HG03095 (cell line): Measurements from ENCODE around the gene KIF20B.

Source experiments
- ATAC-seq: cut with Tn5 transposase; IDR thresholded peaks from one replicate; pipeline ENCODE4 v1.9.1; 2021; ENCODE audit warnings: moderate library complexity; ENCODE audit not compliant: unreplicated experiment

Gene KIF20B, protein sequence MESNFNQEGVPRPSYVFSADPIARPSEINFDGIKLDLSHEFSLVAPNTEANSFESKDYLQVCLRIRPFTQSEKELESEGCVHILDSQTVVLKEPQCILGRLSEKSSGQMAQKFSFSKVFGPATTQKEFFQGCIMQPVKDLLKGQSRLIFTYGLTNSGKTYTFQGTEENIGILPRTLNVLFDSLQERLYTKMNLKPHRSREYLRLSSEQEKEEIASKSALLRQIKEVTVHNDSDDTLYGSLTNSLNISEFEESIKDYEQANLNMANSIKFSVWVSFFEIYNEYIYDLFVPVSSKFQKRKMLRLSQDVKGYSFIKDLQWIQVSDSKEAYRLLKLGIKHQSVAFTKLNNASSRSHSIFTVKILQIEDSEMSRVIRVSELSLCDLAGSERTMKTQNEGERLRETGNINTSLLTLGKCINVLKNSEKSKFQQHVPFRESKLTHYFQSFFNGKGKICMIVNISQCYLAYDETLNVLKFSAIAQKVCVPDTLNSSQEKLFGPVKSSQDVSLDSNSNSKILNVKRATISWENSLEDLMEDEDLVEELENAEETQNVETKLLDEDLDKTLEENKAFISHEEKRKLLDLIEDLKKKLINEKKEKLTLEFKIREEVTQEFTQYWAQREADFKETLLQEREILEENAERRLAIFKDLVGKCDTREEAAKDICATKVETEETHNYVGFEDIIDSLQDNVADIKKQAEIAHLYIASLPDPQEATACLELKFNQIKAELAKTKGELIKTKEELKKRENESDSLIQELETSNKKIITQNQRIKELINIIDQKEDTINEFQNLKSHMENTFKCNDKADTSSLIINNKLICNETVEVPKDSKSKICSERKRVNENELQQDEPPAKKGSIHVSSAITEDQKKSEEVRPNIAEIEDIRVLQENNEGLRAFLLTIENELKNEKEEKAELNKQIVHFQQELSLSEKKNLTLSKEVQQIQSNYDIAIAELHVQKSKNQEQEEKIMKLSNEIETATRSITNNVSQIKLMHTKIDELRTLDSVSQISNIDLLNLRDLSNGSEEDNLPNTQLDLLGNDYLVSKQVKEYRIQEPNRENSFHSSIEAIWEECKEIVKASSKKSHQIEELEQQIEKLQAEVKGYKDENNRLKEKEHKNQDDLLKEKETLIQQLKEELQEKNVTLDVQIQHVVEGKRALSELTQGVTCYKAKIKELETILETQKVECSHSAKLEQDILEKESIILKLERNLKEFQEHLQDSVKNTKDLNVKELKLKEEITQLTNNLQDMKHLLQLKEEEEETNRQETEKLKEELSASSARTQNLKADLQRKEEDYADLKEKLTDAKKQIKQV (N-terminal part only)

DNA sequence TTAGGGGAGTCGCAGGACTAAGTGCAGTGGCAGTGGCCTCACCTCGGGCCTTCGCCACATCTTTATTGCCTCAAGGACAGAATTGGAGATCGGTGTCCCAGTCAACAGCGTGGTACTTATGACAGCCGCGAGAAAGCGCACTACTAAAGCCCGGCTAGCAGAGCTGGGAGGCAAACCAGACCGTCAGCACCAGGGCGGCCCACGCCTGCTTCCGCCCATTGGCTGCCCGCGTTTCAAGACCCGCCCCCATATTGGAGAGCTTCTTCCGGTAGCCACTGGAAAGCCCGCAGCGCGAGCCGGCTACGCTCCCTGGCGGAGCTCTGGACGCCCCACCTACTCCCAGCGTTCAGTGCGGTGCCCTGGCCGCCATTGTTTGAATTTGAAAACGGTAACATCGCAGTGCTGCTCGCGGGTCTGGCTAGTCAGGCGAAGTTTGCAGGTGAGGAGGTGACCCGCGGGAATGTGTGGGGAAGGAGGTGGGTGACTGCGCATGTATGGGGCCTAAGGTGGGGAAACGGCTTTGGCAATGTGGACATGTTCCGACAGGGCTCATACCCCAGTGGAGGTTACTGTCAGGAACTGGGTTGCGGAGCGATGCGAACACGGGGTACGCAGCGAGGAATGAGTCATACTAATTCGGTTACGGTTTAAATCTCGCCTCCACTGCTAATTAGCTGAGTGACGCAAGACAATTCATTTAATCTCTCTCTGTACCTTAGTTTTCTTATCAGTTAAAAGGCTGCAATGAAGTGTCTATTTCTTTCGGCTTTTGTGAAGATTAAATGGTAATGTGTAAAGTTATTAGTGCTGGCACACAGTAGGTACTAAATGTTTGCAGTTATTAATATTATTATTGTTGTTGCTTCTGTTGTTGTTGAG lies at the start of gene KIF20B:
Gene KIF20B, plus strand, starts transcription at position 349 of the 879 bp plus-strand sequence. CDS start 3,705 bp downstream, outside the sequence.
- ATAC-seq: peak; percentile 95

DNA sequence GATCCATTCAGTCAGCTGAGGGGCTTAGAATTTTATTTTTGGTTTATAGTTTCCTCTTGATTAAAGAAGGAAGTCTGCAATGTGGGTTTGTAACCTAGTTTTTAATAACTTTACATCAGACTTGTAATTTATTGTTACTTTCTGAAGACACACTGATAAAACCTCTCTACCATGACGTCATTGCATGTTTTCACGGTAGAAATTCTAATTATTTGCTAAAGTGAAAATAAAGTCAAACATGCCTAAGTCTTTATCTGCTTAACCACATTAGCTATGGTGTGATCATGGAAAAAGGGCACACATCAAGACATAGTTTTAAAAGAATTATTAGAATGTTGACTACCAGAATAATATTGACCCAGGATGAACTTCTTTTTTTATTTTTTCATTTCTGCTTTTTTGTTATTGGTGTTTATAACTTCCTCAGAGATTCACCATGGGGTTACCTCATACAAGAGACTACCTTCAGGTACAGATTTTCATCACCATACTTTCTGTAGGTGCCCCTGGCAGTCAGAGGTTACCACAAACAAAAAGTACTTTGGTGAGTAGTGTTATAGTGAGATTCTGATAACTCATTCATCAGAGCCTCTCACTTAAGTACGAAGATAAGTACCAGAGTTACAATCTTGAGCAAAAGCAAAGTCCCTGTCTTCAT lies 49.3 kb upstream of the KIF20B start:
- peak; percentile 48 for ATAC-seq

DNA sequence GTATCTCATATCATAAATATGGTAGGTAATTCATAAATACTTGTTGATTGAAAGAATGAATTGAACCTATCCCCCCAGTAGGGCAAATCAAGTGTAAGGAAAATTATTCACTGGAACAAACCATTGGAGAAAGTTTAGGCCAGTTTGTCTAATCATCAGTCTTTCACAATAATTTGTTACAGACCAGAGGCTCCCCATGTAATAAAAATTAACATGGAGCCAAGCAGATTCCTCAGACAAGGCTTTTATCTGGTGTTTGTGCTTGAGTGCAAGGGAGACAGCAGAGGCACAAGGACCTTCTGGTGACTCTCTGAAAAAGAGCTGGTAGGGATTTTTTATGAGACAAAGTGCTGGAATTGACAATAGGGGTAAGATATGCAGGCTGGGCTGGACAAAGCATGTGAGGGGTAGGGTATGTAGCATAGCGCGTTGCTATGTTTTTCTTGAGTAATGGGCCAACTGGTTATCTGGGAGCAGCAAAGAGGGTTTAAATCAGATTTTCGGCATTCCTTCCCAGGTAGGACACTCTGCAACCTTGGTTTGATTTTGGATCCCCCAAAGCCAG lies 48.5 kb upstream of the KIF20B start:
- no peak for ATAC-seq

DNA sequence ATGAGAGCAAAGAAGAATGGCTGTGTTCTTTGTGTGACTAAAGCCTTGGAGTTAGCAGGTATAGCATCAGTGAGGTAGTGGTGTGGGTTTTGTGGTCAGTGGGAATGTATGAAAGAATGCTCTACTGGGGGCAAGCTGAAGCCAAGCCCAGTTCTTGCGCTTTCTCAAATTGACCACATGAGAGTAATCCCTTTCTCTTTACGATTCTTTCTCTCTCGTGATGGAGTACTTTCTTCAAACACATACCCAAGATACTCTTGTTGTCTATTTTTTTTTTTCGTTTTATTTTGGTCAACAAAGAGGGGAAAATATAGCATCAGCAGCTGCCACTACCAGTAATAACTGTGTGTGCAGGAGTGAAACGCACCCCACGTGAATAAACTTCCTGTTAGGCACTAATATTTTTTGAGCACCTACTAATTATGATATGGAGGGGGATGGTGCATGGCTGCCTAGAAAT lies 48.0 kb upstream of the KIF20B start:
- ATAC-seq: peak; percentile 55

DNA sequence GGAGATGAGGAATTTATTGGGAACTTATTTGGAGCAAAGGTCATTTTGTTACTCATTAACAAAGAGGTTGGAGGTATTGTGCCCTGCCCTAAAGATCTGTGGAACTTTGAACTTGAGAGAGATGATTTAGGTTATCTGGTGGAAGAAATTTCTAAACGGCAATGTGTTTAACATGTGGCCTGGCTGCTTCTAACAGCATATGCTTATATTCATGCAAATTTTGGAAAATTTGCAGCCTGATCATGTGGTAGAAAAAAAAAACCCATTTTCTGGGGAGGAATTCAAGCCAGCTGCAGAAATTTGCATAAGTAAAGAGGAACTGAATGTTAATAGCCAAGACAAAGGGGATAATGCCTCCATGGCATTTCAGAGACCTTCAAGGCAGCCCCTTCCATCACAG lies 45.7 kb upstream of the KIF20B start:
- ATAC-seq: no peak

DNA sequence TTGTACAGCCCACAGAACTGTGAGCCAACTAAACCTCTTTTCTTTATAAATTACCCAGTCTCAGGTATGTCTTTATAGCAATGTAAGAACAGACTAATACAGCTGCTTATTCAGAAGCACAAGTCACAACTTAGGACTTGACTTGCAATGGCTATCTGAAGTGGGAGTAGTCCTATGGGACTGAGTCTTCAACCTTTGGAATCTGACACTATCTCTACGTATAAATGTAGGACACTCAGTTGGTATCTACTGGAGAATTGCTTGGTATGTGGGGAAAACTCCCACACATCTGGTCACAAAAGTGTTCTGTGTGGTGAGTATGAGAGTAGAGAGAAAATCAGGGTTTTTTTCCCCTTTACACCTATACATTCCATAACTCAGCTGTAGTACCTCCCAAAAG lies 44.1 kb upstream of the KIF20B start:
- ATAC-seq: no peak

DNA sequence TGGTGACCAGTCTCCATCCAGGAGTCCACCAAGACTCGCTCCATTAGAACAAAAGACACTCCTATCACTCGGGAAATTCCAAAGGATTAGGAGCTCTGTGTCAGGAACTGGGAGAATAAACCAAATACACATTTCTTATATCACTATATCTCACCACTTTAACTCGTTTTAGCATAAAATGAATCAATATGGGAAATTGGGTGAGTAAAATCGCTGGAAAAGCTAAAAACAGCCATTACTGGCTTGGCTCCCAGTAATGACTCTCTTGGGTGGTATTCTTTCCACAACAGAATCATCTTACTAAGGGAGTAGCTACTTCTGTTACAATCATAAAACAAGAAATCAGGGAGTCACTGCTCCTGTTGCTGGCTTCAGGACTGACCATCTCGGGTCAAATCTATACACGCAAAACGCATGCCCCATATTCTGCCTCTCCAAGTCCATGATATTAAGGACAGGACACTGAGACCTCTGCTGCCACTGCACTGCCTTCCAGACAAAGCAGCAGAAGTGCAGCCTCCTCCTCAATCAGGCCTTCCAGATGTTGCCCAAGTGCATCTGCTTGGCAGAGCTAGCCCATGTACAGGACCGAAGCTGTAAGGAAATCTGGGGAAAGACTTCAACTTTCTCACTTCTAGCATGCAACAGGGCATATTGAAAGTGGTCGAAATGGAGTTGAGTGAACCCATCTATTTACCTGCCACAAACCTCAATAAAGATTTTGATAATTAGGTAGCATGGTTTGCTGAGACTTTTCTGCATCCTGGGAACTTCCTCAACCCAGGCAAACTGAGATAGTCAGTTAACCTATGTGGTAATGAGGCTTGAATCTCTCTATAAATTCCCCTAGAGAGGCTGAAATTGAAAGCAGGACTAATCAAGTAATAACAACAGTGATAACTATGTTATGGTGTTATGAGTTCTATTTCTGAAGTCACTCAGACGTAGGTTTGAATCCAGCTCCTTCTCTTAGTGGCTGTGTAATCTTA lies 42.0 kb upstream of the KIF20B start:
- no peak for ATAC-seq

DNA sequence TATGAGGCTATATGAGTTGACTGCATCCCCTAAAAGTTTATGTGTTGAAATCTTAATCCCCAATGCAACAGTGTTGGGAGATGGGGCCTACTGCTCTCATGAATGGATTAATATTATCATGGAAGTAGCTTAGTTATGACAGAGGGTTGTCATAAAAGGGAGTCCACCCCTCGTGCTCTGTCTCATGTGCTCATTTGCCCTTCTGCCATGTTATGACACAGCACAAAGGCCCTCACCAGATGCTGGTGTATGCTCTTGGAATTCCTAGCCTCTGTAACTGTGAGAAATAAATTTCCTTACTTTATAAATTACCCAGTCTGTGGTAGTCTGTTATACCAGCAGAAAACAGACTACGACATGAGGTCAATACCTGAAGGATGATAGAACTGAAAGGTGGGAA lies 38.8 kb upstream of the KIF20B start:
- no peak for ATAC-seq

DNA sequence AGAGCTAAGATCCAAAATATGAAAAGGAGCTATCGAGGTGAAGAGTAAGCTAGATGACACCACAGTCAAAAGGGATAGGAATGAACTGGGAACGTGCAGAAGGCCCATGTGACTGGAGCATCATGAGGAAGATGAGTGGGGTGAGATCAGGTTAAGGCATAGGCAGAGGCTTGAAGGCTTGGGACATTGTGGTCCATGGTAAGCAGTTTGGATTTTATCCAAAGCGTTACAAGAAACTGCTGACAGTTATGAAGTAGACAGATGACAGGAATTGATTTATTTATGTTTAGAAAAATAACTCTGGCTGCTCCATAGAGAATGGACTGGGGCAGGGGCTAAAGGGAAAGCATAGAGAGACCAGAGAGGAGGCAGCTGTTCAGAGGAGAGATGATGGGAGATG lies 38.2 kb upstream of the KIF20B start:
- ATAC-seq: no peak

DNA sequence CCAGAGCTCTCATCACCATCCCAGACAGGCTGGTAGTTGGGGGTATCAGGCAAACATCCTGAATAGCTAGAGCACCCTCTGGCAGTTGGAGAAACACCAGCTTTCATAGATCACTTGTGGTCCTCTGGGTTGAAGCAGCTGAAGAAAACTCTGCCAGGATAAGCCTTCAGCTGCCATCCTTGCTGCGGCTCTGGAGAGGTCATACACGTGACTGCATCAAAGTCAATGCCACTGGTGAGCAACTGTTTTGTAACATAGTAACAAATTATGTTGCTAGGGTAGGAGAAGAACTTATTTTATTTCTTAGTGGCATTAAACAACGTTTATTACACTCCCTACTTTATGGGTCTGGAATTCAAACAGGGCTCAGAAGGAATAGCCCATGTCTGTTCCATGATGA lies 37.2 kb upstream of the KIF20B start:
- no peak for ATAC-seq

DNA sequence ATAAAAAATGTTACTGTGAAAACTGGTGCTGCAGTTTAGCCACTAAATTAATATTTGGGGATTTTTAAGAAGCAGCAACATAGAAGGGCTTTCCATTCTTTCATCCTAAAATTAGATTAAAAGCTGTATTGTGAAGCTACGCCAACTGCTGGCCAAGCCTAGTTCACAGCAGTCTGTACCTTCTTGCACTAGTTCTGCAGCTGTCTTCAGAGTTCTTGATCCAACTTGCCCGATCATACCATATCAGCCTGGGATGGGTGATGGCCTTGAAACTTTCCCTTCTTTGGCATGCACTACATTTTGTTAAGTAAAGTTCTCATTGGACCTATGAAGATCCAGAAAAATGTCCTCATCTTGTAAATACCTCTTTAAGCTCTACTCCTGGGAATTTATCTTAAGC lies 36.1 kb upstream of the KIF20B start:
- ATAC-seq: no peak

DNA sequence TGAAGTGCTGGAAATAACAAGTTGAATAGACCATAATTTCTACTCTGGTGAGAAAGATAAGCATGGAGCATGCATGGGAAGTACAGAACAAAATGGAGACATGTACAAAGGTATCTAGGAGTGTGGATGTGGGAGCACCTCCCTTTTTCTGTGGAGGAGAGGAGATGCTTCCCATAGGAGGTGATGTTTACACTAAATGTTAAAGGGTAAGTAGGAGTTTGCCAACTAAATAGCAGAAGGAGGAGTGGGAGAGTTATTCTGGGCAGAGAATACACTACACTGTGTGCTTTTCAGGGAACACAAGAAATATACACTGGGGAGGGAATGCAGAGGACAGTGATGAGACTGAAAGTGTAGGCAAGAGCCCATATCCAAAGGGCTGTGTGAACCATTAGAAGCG lies 35.3 kb upstream of the KIF20B start:
- ATAC-seq: no peak

DNA sequence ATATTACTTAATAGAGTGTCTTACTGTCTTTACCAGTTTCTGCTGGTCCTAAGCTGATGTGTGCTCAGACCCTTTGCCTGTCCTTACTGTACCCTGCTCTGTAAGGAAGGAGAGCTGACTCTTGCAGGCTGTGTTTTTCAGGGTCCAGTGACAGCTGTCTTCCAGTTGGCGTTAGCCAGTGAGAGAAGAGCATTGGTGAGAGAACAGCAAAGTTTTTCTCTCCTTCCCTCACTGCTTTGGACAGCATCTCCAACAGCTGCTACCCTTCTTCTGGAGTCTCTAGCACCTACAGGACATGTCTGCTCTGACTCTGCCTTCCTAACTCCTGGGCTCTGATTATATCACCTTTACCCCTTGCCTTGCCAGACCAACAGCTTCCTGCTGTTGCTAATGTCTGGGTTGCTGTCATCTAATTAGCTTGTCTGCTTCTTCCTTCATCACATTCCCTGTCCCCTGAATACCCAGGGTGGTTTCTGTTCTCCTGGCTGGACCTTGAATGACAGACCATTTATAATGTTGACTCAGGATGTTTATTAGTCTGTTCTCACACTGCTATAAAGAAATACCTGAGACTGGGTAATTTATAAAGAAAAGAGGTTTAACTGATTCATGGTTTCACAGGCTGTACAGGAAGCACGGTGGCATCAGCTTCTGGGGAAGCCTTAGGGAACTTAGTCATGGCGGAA lies 32.9 kb upstream of the KIF20B start:
- ATAC-seq: no peak

DNA sequence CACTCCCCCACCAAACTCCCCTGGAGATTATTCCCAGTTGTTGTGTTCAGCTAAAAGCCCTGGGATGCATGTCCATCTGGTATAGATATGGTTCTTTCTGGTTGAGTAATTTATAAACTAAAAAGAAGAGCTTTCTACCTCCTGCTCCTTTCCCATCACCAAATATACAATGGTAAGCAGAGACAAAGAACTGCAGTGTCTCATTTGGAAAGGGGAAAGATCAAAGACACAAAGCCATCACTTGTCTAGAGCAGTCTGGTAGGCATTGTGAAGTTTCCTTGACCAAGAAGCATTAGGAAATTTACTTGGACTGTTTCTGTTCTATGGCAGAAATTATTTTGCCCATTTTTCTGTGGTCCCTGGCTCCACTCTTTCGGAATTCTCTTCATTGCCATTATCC lies 31.4 kb upstream of the KIF20B start:
- ATAC-seq: no peak

DNA sequence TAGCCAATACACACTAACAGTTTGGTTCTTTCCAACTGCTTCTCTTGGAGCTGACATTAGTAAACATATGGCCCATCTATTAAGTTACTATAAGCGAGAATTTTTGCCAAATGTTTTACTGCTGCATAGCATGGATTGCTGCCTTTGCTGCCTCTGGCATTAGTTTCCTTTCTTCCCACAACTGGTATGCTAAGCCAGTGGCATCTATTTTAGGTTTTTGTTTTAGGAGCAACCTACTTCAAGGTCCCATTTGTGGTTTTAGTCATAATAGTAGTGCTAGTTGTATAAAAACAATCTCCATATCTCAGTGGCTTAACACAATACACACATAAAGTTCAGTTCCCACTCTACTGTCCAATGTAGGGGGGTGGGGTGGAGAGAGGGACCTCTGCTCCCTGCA lies 30.5 kb upstream of the KIF20B start:
- no peak for ATAC-seq

DNA sequence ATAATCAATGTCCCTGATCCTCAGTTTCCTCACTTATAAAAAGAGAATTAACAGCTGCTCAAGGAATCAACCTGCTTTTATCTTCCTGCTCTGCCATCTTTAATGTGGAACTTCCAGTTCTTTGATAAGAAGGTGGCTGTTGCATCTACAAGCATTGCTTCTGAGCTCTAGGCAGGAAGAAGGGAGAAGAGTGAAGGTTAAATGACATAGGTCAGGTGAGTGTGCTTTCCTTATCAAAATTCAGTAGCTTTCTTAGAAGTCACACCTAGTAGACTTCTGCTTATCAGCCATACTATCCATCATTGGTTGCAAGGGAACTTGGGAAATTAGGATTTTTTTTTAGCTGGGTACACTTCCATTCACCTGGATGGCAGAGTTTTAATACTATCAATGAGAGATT lies 24.0 kb upstream of the KIF20B start:
- no peak for ATAC-seq

DNA sequence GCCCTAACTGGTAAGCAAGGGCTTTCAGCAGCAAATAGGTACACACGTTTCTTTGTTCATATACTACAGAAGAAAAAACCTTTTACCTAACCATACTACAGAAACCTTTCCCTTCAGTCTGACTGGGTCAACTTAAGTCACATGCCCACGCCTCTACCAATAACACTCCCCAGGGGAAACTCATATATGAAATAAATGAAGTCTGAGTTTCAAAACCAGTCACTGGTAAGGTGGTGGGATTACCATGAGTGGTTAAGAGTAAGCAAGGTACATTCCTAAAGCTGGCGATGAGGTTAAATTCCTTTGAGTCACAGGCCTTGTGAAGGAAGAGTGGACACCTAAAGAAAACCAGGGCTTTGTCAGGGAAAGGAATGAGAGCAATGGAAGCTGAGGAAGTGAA lies 21.4 kb upstream of the KIF20B start:
- no peak for ATAC-seq

DNA sequence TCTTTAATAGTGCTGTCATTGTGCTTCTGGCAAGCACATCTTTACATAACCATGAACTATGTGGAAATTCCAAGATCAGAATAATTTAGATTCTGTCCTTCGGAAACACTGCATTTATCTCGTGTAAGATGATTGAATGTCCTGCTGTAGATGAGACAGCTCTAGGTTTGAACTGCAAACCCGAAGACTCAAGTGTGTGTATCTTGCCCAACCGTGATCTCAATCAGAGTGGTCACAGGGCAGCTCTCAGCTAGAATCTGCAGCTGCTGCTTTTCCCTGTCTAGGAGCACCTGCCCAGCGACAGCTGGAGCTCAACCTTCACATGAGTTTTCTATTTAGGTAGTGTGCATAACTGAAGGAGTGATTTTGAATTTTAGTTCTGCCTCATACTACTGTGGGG lies 17.5 kb upstream of the KIF20B start:
- no peak for ATAC-seq
